Neuronal stem cell (in vitro differentiated cells): Measurements from ENCODE around the gene FNDC1.

ENCODE experiments used
- DNase-seq: peaks from one replicate; pipeline ENCODE4 v3.0.0-alpha.2; 2013; ENCODE audit warnings: low spot score
- H2AFZ ChIP-seq: one replicate; pipeline ENCODE4 v1.6.1; 2013; ENCODE audit warnings: mild to moderate bottlenecking, low read length, inconsistent platforms
- H2AK5ac ChIP-seq: 2 replicates; pipeline ENCODE4 v1.6.1; 2013; ENCODE audit warnings: low read depth, mild to moderate bottlenecking, inconsistent platforms, low read length, moderate library complexity, mixed read lengths
- H2BK120ac ChIP-seq: 2 replicates; pipeline ENCODE4 v1.6.1; 2013; ENCODE audit warnings: low read depth, mild to moderate bottlenecking, inconsistent platforms, low read length, moderate library complexity, mixed read lengths
- H2BK12ac ChIP-seq: one replicate; pipeline ENCODE4 v1.6.1; 2013; ENCODE audit warnings: low read length, inconsistent platforms
- H2BK15ac ChIP-seq: 2 replicates; pipeline ENCODE4 v1.6.1; 2013; ENCODE audit warnings: mild to moderate bottlenecking, low read length, inconsistent platforms, mixed read lengths
- H2BK5ac ChIP-seq: one replicate; pipeline ENCODE4 v1.6.1; 2013; ENCODE audit warnings: inconsistent platforms, mild to moderate bottlenecking, low read length, moderate library complexity
- H3K14ac ChIP-seq: one replicate; pipeline ENCODE4 v1.6.1; 2013; ENCODE audit warnings: low read length, inconsistent platforms
- H3K18ac ChIP-seq: 2 replicates; pipeline ENCODE4 v1.6.1; 2013; ENCODE audit warnings: low read length, inconsistent platforms
- H3K23ac ChIP-seq: 2 replicates; pipeline ENCODE4 v1.6.1; 2013; ENCODE audit warnings: low read depth, mild to moderate bottlenecking, mixed read lengths, low read length, inconsistent platforms; ENCODE audit not compliant: poor library complexity
- H3K27ac ChIP-seq: replicated peaks from 3 replicates; pipeline ENCODE4 v1.5.1; 2013; ENCODE audit warnings: low read length, inconsistent platforms
- H3K27me3 ChIP-seq, 3 experiments: 2 replicates each; pipeline ENCODE4 v1.6.1; 2013; ENCODE audit warnings: low read length in 3 of 3, mild to moderate bottlenecking in 2 of 3, inconsistent platforms in 1 of 3, low read depth in 1 of 3, mixed read lengths in 1 of 3, moderate library complexity in 1 of 3; ENCODE audit not compliant: control insufficient read depth in 3 of 3, insufficient read depth in 3 of 3
- H3K36me3 ChIP-seq, 2 donors: replicated peaks in 1 of 2; 2 replicates each; pipeline ENCODE4 v1.6.1; 2013; ENCODE audit warnings: low read length in 2 of 2; ENCODE audit not compliant: control insufficient read depth in 2 of 2, insufficient read depth in 2 of 2
- H3K4ac ChIP-seq: 2 replicates; pipeline ENCODE4 v1.6.1; 2013; ENCODE audit warnings: inconsistent platforms, mild to moderate bottlenecking, low read length, moderate library complexity
- H3K4me1 ChIP-seq, 2 donors: 1 replicate in 1 of 2; 2 replicates in 1 of 2; pipeline ENCODE4 v1.6.1; 2013; ENCODE audit warnings: low read length in 2 of 2, low read depth in 1 of 2; ENCODE audit not compliant: control insufficient read depth in 2 of 2, insufficient read depth in 1 of 2
- H3K4me2 ChIP-seq: one replicate; pipeline ENCODE4 v1.6.1; 2013; ENCODE audit warnings: mild to moderate bottlenecking, low read length, inconsistent platforms; ENCODE audit not compliant: insufficient read depth, poor library complexity, severe bottlenecking
- H3K4me3 ChIP-seq, 2 donors: 2 replicates each; pipeline ENCODE4 v1.5.1; 2013; ENCODE audit warnings: low read length in 2 of 2, mild to moderate bottlenecking in 2 of 2, inconsistent platforms in 1 of 2, moderate library complexity in 1 of 2
- H3K79me1 ChIP-seq: one replicate; pipeline ENCODE4 v1.6.1; 2013; ENCODE audit warnings: low read depth, mild to moderate bottlenecking, inconsistent platforms, low read length, moderate library complexity
- H3K9ac ChIP-seq: one replicate; pipeline ENCODE4 v1.6.1; 2013; ENCODE audit warnings: mild to moderate bottlenecking, low read depth, low read length, inconsistent platforms; ENCODE audit not compliant: poor library complexity
- H3K9me3 ChIP-seq, 2 donors: replicated peaks in 1 of 2; 2 replicates each; pipeline versions ENCODE3 to v1.6.1; 2013; ENCODE audit warnings: low read length in 2 of 2, mild to moderate bottlenecking in 2 of 2, inconsistent platforms in 1 of 2, low read depth in 1 of 2, mixed read lengths in 1 of 2, moderate library complexity in 1 of 2; ENCODE audit not compliant: control insufficient read depth in 2 of 2, insufficient read depth in 1 of 2
- H4K8ac ChIP-seq: one replicate; pipeline ENCODE4 v1.6.1; 2013; ENCODE audit warnings: low read depth, mild to moderate bottlenecking, inconsistent platforms, low read length, moderate library complexity
- H4K91ac ChIP-seq: one replicate; pipeline ENCODE4 v1.6.1; 2013; ENCODE audit warnings: low read length, low read depth, mild to moderate bottlenecking, inconsistent platforms; ENCODE audit not compliant: poor library complexity
- WGBS, 2 donors: extraction: QIAGEN DNeasy Blood & Tissue Kit; methylation state at CpG; one replicate each; pipeline ENCODE4 v1.1.7; 2013; ENCODE audit warnings: missing lambda C conversion rate in 2 of 2, mixed read lengths in 1 of 2; ENCODE audit not compliant: insufficient read length in 2 of 2, insufficient replicate concordance in 1 of 2; ENCODE audit errors: extremely low coverage in 2 of 2; 5-methylcytosine and 5-hydroxymethylcytosine counted together

Gene FNDC1

DNA sequence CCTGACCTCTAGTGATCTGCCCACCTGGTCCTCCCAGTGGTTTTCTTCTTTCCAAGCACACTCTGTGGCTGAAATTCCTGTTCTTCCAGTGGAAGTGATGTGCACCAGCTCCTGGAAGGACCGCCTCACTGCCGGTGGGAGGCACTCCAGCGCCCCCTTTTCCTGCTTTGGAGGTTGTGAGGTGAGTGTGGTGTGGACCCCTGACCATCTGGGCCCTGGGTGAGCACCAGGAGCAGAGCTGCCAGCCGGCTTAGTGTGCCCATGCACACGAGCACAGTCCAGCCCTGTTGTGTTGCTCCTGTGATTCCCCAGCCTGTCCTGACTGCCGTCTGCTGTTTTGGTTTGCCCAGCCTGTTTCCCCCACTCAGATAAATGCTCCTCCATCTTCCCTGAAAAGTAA is 134.6 kb downstream of the FNDC1 start:
- H2BK5ac ChIP-seq = no peak overlapping the region
- no peaks in the 10 kb centered on the region for H3K4me1 ChIP-seq
- DNase-seq = no peak
- no peak overlapping the region for H2AK5ac ChIP-seq
- H3K79me1 ChIP-seq = no peaks in the 10 kb centered on the region
- H3K9me3 ChIP-seq = no peaks in the 10 kb centered on the region
- no peak overlapping the region for H3K27ac ChIP-seq
- no peak overlapping the region for H3K14ac ChIP-seq
- H4K8ac ChIP-seq = no peak overlapping the region
- H3K36me3 ChIP-seq = no peaks in the 10 kb centered on the region
- WGBS, 2 donors = no CpG with 5 or more reads among the region's 6 CpGs
- no peak overlapping the region for H2BK12ac ChIP-seq
- H3K4me3 ChIP-seq = no peak overlapping the region
- H2BK15ac ChIP-seq = no peak overlapping the region
- peaks cover 0 to 1% (median 0%) of the 10 kb centered on the region in 3 experiments for H3K27me3 ChIP-seq
- H2AFZ ChIP-seq = no peak overlapping the region
- no peak overlapping the region for H4K91ac ChIP-seq
- no peak overlapping the region for H2BK120ac ChIP-seq
- H3K9ac ChIP-seq = no peak overlapping the region
- H3K23ac ChIP-seq = no peak overlapping the region
- no peak overlapping the region for H3K4ac ChIP-seq
- H3K4me2 ChIP-seq = no peak overlapping the region
- H3K18ac ChIP-seq = peak overlapping the region; percentile 80

DNA sequence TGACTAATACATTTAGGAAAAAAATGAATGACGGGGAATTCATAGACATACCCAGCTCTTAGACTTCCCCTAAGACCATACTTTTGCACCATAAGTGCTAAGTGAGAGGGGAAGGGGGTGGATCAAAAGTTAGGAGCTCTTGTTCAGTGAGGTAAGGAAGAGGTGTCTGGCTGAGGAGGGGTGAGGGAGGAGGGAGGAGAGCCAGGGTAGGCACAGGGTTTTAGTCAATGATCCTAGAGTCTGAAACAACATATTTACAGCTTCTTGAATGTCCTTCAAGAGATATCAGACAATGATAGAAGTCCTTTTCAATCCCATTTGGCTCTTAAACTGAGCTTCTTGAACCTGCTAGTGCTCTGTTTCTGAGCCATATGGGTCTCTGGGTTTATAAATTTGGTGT is 135.4 kb downstream of the FNDC1 start:
- H2BK120ac ChIP-seq = no peak overlapping the region
- H3K23ac ChIP-seq = no peak overlapping the region
- no peak overlapping the region for H2AFZ ChIP-seq
- no peak overlapping the region for H3K14ac ChIP-seq
- H3K4me2 ChIP-seq = no peak overlapping the region
- no peak overlapping the region for H2AK5ac ChIP-seq
- no peak overlapping the region for H4K91ac ChIP-seq
- peaks cover 0 to under 1% (median 0%) of the 10 kb centered on the region in 3 experiments for H3K27me3 ChIP-seq
- no peaks in the 10 kb centered on the region for H3K4me1 ChIP-seq
- no peak overlapping the region for H3K18ac ChIP-seq
- no peaks in the 10 kb centered on the region for H3K79me1 ChIP-seq
- H2BK15ac ChIP-seq = no peak overlapping the region
- H3K4me3 ChIP-seq = no peak overlapping the region
- no peak overlapping the region for H2BK5ac ChIP-seq
- H3K9me3 ChIP-seq = no peaks in the 10 kb centered on the region
- no peaks in the 10 kb centered on the region for H3K36me3 ChIP-seq
- DNase-seq = no peak
- no peak overlapping the region for H2BK12ac ChIP-seq
- no peak overlapping the region for H3K9ac ChIP-seq
- no peak overlapping the region for H3K4ac ChIP-seq
- no peak overlapping the region for H3K27ac ChIP-seq
- WGBS, 2 donors = no CpG with 5 or more reads among the region's 1 CpG
- no peak overlapping the region for H4K8ac ChIP-seq

DNA sequence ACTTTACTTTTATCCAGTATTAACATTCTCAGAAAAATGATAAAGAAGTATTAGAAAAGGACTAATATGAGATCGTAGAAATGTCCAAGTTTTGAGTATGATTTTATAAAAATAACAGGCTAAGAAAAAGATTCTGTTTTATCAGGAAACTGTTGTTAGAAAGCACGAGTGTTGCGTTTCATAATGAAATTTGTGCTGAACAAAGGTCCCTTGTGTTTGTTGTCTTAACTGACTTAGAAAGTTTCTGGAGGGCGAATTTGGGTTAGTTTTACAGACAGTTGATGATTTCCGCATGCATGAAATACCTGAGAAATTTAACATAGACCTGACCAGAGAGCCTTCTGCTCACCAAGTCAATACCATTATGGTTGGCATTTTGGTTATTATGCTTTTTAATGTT is 136.0 kb downstream of the FNDC1 start:
- H3K27me3 ChIP-seq = no peaks in the 10 kb centered on the region

DNA sequence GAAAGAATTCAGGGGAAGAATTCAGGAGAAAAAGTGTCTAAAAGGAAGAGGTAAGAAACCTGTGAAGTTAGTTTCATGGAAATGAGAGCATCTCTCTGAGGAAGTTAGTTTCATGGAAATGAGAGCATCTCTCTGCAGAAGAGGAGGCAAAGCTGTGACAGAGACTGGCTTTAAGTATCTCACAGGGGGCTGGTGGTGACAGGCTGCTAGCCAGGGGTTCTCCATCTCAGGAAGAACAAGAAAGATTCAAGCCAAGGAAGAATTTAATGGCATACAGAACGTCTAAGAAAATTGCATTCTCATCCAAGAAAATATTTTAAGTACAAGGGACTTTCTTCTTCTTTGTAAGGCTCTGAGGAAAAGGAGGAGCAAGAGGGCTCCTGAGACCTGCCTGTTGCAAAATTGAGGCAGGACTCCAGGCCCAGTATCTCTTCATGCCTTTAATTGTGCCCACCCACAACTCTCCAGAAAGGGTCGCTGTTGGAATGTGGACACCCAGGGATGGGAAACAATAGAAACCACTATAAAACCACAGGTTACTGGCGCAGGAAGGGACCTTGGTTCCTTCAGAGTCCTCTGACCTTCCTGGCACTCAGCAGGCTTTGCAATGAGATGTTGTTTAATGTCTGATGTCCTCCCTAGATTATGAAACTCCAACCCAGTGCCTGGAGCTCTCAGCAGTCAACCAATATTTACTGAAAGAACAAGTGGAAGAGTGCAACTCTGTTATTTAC is 136.8 kb downstream of the FNDC1 start:
- H2AFZ ChIP-seq = no peak overlapping the region
- H3K9me3 ChIP-seq = no peaks in the 10 kb centered on the region
- no peak overlapping the region for H3K4me3 ChIP-seq
- H3K9ac ChIP-seq = no peak overlapping the region
- H2BK12ac ChIP-seq = no peak overlapping the region
- no peak overlapping the region for H2AK5ac ChIP-seq
- no peaks in the 10 kb centered on the region for H3K27me3 ChIP-seq
- no peaks in the 10 kb centered on the region for H3K4me1 ChIP-seq
- no peak overlapping the region for H2BK120ac ChIP-seq
- H3K36me3 ChIP-seq = no peaks in the 10 kb centered on the region
- WGBS, 2 donors = no CpG with 5 or more reads among the region's 3 CpGs
- no peak overlapping the region for H3K4ac ChIP-seq
- H3K4me2 ChIP-seq = no peak overlapping the region
- no peak for DNase-seq
- H3K14ac ChIP-seq = no peak overlapping the region
- H3K18ac ChIP-seq = no peak overlapping the region
- H3K27ac ChIP-seq = no peak overlapping the region
- no peak overlapping the region for H2BK15ac ChIP-seq
- H4K8ac ChIP-seq = no peak overlapping the region
- H4K91ac ChIP-seq = no peak overlapping the region
- no peak overlapping the region for H2BK5ac ChIP-seq
- no peak overlapping the region for H3K23ac ChIP-seq
- no peaks in the 10 kb centered on the region for H3K79me1 ChIP-seq

More for the DNA sequence above, 136.0 kb downstream of the FNDC1 start:
- Histone ChIP-seq H3K9ac (no peak overlapping the region), H3K79me1 (no peaks in the 10 kb centered on the region), H3K36me3 (no peaks in the 10 kb centered on the region), H2BK12ac (no peak overlapping the region), H3K9me3 (no peaks in the 10 kb centered on the region), H3K23ac (no peak overlapping the region), H3K4me2 (no peak overlapping the region), H3K18ac (no peak overlapping the region), H2BK5ac (no peak overlapping the region), H4K8ac (no peak overlapping the region), H4K91ac (no peak overlapping the region), H3K4me1 (no peaks in the 10 kb centered on the region), H3K27ac (no peak overlapping the region), H2BK15ac (no peak overlapping the region), H2AFZ (no peak overlapping the region), H3K4me3 (no peak overlapping the region), H2BK120ac (no peak overlapping the region), H3K4ac (no peak overlapping the region), H2AK5ac (no peak overlapping the region), H3K14ac (no peak overlapping the region)
- DNase-seq = no peak
- no CpG with 5 or more reads among the region's 5 CpGs for WGBS, 2 donors
